Activated CD8-positive, alpha-beta T cell treated with anti-CD3 and anti-CD28 coated beads, Interleukin-2, amount 10 ng/mL, durations not matched to agents 7 days and 5 days (primary cell): Measurements from ENCODE around the gene CES5A. TPM values are rescaled to one million over a fixed set of nuclear protein-coding genes. Genes with fewer than 3 reads are reported as not detected.

Source experiments
- ATAC-seq: fragments of 150-1000 bp; cut with Tn5 transposase; one replicate; pipeline ENCODE4 v1.10.0; 2021; ENCODE audit warnings: moderate library complexity
- CTCF ChIA-PET: fragments of 350-600 bp; sonication (Branson Sonifier 250); formaldehyde crosslinking; loops from one replicate; lab custom pipeline; 2021; ENCODE audit warnings: antibody characterized with exemption; lab: Charles Lee
- POLR2A ChIA-PET: fragments of 350-600 bp; sonication (Branson Sonifier 250); formaldehyde crosslinking; loops from one replicate; lab custom pipeline; 2021; ENCODE audit warnings: antibody characterized with exemption; lab: Charles Lee
- DNase-seq: peaks from one replicate; pipeline ENCODE4 v3.0.0-alpha.2; 2020
- H3K27ac Mint-ChIP-seq: one replicate; pipeline ENCODE4 v1.8.0; 2021; ENCODE audit warnings: mild to moderate bottlenecking, mixed read lengths
- H3K27me3 Mint-ChIP-seq: one replicate; pipeline ENCODE4 v1.8.0; 2021; ENCODE audit warnings: low read depth, mixed read lengths
- H3K36me3 Mint-ChIP-seq: one replicate; pipeline ENCODE4 v1.8.0; 2021; ENCODE audit warnings: low read depth, mixed read lengths
- H3K4me1 Mint-ChIP-seq: one replicate; pipeline ENCODE4 v1.8.0; 2021; ENCODE audit warnings: low read depth, mixed read lengths
- H3K4me3 Mint-ChIP-seq: one replicate; pipeline ENCODE4 v1.8.0; 2021; ENCODE audit warnings: mild to moderate bottlenecking, mixed read lengths
- H3K9me3 Mint-ChIP-seq: one replicate; pipeline ENCODE4 v1.8.0; 2022; ENCODE audit warnings: mixed read lengths; ENCODE audit not compliant: insufficient read depth
- total RNA-seq, 2 experiments: library from RNA; stranded (reverse); gene quantifications; one replicate each; pipeline ENCODE4 v1.2.3, GENCODE V29; 2021

Gene CES5A
- total RNA-seq, 2 experiments from 2014 or later: not detected

DNA sequence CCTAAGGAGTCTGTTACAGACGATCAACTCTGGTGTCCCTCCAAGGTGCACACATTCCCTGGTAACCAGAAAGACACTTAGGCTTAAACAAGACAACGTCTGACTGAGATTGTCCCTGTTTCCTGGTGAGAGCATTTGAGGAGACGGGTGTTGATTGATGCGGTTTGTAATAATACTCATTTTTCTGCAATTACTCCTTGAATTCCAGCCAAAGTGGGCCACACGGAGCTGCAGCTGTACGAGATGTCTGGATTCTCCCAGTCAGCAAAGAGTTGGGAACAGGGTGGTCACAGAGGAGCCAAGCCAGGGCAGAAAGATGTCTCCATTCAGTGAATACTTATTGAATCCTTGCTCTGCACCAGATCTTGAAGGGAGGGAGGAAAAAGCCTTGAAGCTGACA, 30.9 kb upstream of the CES5A start:
- H3K4me3 Mint-ChIP-seq: no peak overlapping the region

DNA sequence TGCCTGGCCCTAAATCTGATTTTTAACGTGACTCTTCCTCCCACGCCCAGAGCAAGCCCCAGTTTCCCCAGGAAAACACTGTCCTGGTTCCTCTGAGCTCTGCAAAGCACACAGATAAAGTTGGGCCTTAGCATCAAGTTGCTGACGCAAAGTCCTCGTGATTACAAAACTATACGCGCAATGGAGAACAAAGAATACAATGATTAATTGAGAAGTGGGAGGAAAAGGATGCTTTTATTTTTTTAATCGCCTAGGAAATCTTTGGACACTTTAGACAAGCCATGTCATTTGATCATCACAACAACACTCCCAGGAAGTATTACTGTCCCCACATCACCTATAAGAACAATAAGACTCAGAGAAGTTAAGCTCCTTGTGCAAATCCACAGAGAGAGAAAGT, 30.5 kb upstream of the CES5A start:
- no peak for ATAC-seq
- H3K27ac Mint-ChIP-seq: no peak overlapping the region
- POLR2A ChIA-PET: no interaction called here
- H3K36me3 Mint-ChIP-seq: no peaks in the 10 kb centered on the region
- no peak overlapping the region for H3K4me3 Mint-ChIP-seq
- CTCF ChIA-PET: no interaction called here
- H3K9me3 Mint-ChIP-seq: peaks cover 7% of the 10 kb centered on the region
- no peak for DNase-seq
- H3K27me3 Mint-ChIP-seq: no peaks in the 10 kb centered on the region
- no peaks in the 10 kb centered on the region for H3K4me1 Mint-ChIP-seq

More for the DNA sequence above, 30.9 kb upstream of the CES5A start:
- ATAC-seq (no peak), DNase-seq (no peak)
- Mint-ChIP-seq H3K27me3 (no peaks in the 10 kb centered on the region), H3K4me1 (no peaks in the 10 kb centered on the region), H3K27ac (no peak overlapping the region), H3K36me3 (no peaks in the 10 kb centered on the region), H3K9me3 (peaks cover 7% of the 10 kb centered on the region)
- ChIA-PET POLR2A (no interaction called here), CTCF (no interaction called here)

DNA sequence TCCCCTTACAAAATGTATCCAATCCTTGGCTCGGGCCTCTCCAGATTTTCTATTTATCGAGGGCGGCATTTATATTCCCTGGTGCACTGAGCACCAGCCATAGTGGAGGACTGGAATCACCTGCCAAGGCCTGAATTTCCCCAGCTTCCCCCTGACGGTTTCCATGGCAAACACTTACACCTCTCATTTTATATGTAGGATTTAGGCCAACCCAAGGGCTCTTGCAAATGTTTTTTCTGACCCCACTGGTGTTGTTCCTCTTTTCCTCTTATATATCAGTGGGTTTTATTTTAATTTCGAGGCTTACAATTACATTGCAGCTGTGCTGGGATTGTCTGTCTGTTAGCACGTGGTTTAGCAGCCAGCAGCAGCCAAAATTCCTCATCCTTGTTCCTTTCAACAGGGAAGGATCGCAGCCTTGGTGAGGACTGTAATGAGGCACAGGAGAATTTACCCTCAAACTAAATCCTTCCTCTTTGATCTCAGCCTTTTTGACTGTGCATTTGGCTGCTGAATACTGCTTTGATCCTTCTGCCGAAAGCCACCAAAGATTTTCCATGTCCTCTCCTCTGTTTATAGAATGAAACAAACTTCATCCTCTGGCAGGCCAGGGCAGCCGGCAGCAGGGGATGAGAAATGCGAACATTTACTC, 26.5 kb upstream of the CES5A start:
- CTCF ChIA-PET: no interaction called here
- no peak for ATAC-seq

GRCh38 chr16:55900616-55901393, 25.6 kb upstream of the CES5A start:
- Mint-ChIP-seq H3K4me3 (no peak overlapping the region), H3K27ac (no peak overlapping the region), H3K36me3 (no peaks in the 10 kb centered on the region), H3K9me3 (peaks cover 13% of the 10 kb centered on the region), H3K27me3 (no peaks in the 10 kb centered on the region), H3K4me1 (no peaks in the 10 kb centered on the region)
- POLR2A ChIA-PET: no interaction called here
- CTCF ChIA-PET: no interaction called here
- ATAC-seq (no peak), DNase-seq (no peak)

More for the DNA sequence above, 26.5 kb upstream of the CES5A start:
- H3K27ac Mint-ChIP-seq: no peak overlapping the region
- H3K4me1 Mint-ChIP-seq: no peaks in the 10 kb centered on the region
- no peaks in the 10 kb centered on the region for H3K27me3 Mint-ChIP-seq
- H3K4me3 Mint-ChIP-seq: no peak overlapping the region
- POLR2A ChIA-PET: no interaction called here
- peaks cover 13% of the 10 kb centered on the region for H3K9me3 Mint-ChIP-seq
- no peak for DNase-seq
- H3K36me3 Mint-ChIP-seq: no peaks in the 10 kb centered on the region

DNA sequence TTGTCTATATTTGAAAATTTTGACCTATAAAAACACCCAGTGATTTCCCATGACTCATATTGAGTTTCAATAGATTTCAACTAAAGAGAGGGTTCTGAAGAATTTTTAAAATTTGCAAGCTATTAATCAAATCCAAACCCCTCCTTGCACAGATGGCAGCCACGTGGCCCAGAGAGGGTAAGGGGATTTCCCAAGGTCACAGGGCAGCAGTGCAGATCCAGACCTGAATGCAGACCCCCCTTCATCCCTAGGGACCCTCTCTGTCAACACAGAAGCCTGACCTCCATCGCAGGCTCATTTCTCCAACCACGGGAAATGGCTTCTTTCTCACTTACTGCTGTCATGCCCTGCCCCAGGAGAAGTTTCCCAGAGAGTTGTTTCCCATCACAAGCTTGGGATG, 24.7 kb upstream of the CES5A start:
- no peak for DNase-seq
- Mint-ChIP-seq H3K27ac (no peak overlapping the region), H3K9me3 (peaks cover 13% of the 10 kb centered on the region), H3K4me3 (no peak overlapping the region), H3K36me3 (no peaks in the 10 kb centered on the region), H3K4me1 (no peaks in the 10 kb centered on the region), H3K27me3 (no peaks in the 10 kb centered on the region)
- ChIA-PET CTCF (no interaction called here), POLR2A (no interaction called here)
- ATAC-seq: no peak

DNA sequence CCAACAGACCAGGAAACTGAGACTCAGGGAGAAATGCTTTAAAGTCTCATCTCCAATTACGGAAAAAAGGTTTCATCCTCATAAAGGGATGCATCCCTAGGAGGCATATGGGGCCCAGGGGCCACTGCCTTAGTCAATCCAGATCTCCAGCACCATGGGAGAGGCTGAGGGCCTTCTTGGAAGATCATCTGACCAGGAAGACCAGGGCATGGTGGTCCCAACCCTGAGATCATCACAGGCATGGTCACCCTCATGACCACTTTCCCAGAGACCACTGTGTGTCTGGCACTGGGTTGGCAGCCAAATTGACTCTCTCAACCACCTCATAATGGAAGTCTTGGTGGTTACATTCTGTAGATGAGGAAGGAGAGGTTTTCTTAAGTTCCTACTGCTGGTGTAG, 23.4 kb upstream of the CES5A start:
- CTCF ChIA-PET: no interaction called here
- Mint-ChIP-seq H3K4me3 (no peak overlapping the region), H3K27me3 (no peaks in the 10 kb centered on the region), H3K27ac (no peak overlapping the region), H3K36me3 (no peaks in the 10 kb centered on the region), H3K4me1 (no peaks in the 10 kb centered on the region), H3K9me3 (peaks cover 8% of the 10 kb centered on the region)
- DNase-seq (no peak), ATAC-seq (no peak)
- POLR2A ChIA-PET: interaction anchor here (1.0 kb wide), 1 partner anchor 8 kb away, joined by 3 read pairs; no protein-coding TSS in a partner anchor

DNA sequence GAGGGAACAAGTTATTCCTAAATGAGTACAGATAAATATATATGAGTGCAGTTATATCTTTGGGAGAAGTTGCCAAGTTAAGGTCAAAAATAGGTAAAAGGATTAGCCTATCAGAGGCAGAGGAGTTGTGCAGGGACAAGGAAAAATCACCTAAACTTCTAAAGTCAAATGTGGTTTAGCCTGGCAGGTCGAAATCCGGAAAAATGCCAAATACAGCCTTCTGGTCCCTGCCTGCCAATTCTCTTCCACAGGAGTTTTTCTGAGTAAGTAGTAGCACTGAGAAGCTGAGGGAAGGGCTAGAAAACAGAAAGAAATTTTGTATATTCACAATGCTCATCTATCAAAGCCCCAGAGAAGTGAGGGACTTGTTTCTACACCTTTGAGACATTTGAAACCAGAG, 17.6 kb upstream of the CES5A start:
- Mint-ChIP-seq H3K27ac (no peak overlapping the region), H3K4me3 (no peak overlapping the region), H3K36me3 (no peaks in the 10 kb centered on the region), H3K9me3 (peaks cover 11% of the 10 kb centered on the region), H3K4me1 (no peaks in the 10 kb centered on the region), H3K27me3 (no peaks in the 10 kb centered on the region)
- no peak for DNase-seq
- ATAC-seq: no peak
- POLR2A ChIA-PET: interaction anchor here (0.6 kb wide), 1 partner anchor 1599 kb away, joined by 3 read pairs; no protein-coding TSS in a partner anchor
- CTCF ChIA-PET: no interaction called here

GRCh38 chr16:55889518-55889917, 14.3 kb upstream of the CES5A start:
- peaks cover 10% of the 10 kb centered on the region for H3K9me3 Mint-ChIP-seq
- no peaks in the 10 kb centered on the region for H3K27me3 Mint-ChIP-seq
- no peaks in the 10 kb centered on the region for H3K4me1 Mint-ChIP-seq
- DNase-seq (no peak), ATAC-seq (no peak)
- H3K4me3 Mint-ChIP-seq: no peak overlapping the region
- H3K36me3 Mint-ChIP-seq: no peaks in the 10 kb centered on the region
- no peak overlapping the region for H3K27ac Mint-ChIP-seq
- POLR2A ChIA-PET: interaction anchor here (0.6 kb wide), 1 partner anchor 247 kb away, joined by 3 read pairs; no protein-coding TSS in a partner anchor
- CTCF ChIA-PET: no interaction called here

- ChIA-PET CTCF (no interaction called here), POLR2A (no interaction called here)
- no peaks in the 10 kb centered on the region for H3K4me1 Mint-ChIP-seq
These were observed 13.4 kb upstream of the CES5A start for GRCh38 chr16:55888546-55888945.

GRCh38 chr16:55876854-55877253, 1.7 kb upstream of the CES5A start:
- POLR2A ChIA-PET: no interaction called here
- ATAC-seq: no peak
- no peaks in the 10 kb centered on the region for H3K27me3 Mint-ChIP-seq
- no peak overlapping the region for H3K27ac Mint-ChIP-seq
- CTCF ChIA-PET: no interaction called here
- no peak overlapping the region for H3K4me3 Mint-ChIP-seq
- no peak for DNase-seq
- H3K9me3 Mint-ChIP-seq: no peaks in the 10 kb centered on the region
- no peaks in the 10 kb centered on the region for H3K36me3 Mint-ChIP-seq
- H3K4me1 Mint-ChIP-seq: no peaks in the 10 kb centered on the region

More at GRCh38 chr16:55888546-55888945, 13.4 kb upstream of the CES5A start:
- no peaks in the 10 kb centered on the region for H3K36me3 Mint-ChIP-seq
- no peak overlapping the region for H3K4me3 Mint-ChIP-seq
- DNase-seq (no peak), ATAC-seq (no peak)
- no peak overlapping the region for H3K27ac Mint-ChIP-seq
- H3K27me3 Mint-ChIP-seq: no peaks in the 10 kb centered on the region
- peaks cover 9% of the 10 kb centered on the region for H3K9me3 Mint-ChIP-seq

GRCh38 chr16:55873122-55873521, 2.1 kb downstream of the CES5A start:
- H3K9me3 Mint-ChIP-seq: no peaks in the 10 kb centered on the region
- H3K4me1 Mint-ChIP-seq: no peaks in the 10 kb centered on the region
- no peak overlapping the region for H3K4me3 Mint-ChIP-seq
- DNase-seq (no peak), ATAC-seq (no peak)
- no peaks in the 10 kb centered on the region for H3K36me3 Mint-ChIP-seq
- no peak overlapping the region for H3K27ac Mint-ChIP-seq
- POLR2A ChIA-PET: no interaction called here
- no peaks in the 10 kb centered on the region for H3K27me3 Mint-ChIP-seq
- CTCF ChIA-PET: no interaction called here

DNA sequence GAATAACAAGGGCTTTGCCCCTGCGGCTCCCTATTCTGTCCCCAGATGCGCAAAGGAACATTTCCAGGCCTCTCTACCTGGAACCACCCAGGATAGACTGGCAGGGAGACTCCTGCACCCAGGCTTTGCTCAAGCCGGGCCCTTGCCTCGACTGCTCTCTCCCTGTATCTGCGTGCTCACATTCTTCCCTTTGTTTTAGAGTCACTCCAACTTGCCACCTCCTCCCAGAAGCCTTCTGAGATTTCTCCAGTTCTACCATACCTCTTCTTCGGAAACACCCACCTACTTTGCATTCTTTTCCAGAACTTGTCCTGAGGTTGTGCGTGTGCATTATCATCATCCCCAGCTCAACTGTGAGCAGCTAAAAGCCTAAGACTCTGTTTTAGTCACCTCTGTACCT, 3.0 kb downstream of the CES5A start:
- POLR2A ChIA-PET: no interaction called here
- Mint-ChIP-seq H3K27ac (no peak overlapping the region), H3K27me3 (no peaks in the 10 kb centered on the region), H3K36me3 (no peaks in the 10 kb centered on the region), H3K4me3 (no peak overlapping the region), H3K9me3 (no peaks in the 10 kb centered on the region), H3K4me1 (no peaks in the 10 kb centered on the region)
- no peak for DNase-seq
- CTCF ChIA-PET: no interaction called here
- no peak for ATAC-seq
